ENCODE results near the gene LDLRAD3. TPM values are rescaled to one million over a fixed set of nuclear protein-coding genes. Genes with fewer than 3 reads are reported as not detected.

Gene LDLRAD3
- total RNA-seq, 1 donor from 2014 or later, result 21.6 TPM

- no peak for TF ChIP-seq CTCF (IDR thresholded peaks at IDR 0.05)
- H3K27me3 ChIP-seq, result no peaks in the 10 kb centered on the region
- H3K9me3 ChIP-seq, result no peaks in the 10 kb centered on the region
- no peak overlapping the region for H3K4me3 ChIP-seq
- H3K4me1 ChIP-seq, result peaks cover 0 to 2% of the 10 kb centered on the region in 2 donors
- intact Hi-C loops (cut with DNase I), result no loop called here
- DNase-seq (ENCODE audit: low spot score in 2 of 2), result no peak
- no peaks in the 10 kb centered on the region for H3K36me3 ChIP-seq
- H3K27ac ChIP-seq, result no peak overlapping the region
Measured at GRCh38 chr11:35938231-35938630, 5.6 kb upstream of the LDLRAD3 start.

GRCh38 chr11:35943309-35943708 lies 553 bp upstream of the LDLRAD3 start:
- Histone ChIP-seq H3K36me3 (no peaks in the 10 kb centered on the region), H3K27me3 (no peaks in the 10 kb centered on the region), H3K4me1 (peaks cover 0 to 3% of the 10 kb centered on the region in 2 donors), H3K9me3 (no peaks in the 10 kb centered on the region), H3K27ac (peak overlapping the region; percentile 35 to 43), H3K4me3 (peak overlapping the region; percentile 73 to 82)
- no peak for TF ChIP-seq CTCF (IDR thresholded peaks at IDR 0.05)
- no peak for DNase-seq (ENCODE audit: low spot score in 2 of 2)
- intact Hi-C loops (cut with DNase I), result loop anchor here (5.0 to 10.0 kb wide), 3 partner anchors 64 to 329 kb away; partner anchors contain the start of gene FJX1

GRCh38 chr11:35944503-35945136 lies 758 bp downstream of the LDLRAD3 start:
- peak overlapping the region; percentile 73 to 82 for H3K4me3 ChIP-seq
- H3K9me3 ChIP-seq, result no peaks in the 10 kb centered on the region
- intact Hi-C loops (cut with DNase I), result loop anchor here (5.0 to 10.0 kb wide), 3 partner anchors 63 to 330 kb away; partner anchors contain the start of gene FJX1
- peak in 1 of 2 donors; percentile 64 for DNase-seq (ENCODE audit: low spot score in 2 of 2)
- no peaks in the 10 kb centered on the region for H3K27me3 ChIP-seq
- TF ChIP-seq CTCF (IDR thresholded peaks at IDR 0.05), result no peak
- no peaks in the 10 kb centered on the region for H3K36me3 ChIP-seq
- H3K27ac ChIP-seq, result peak overlapping the region; percentile 15 to 38
- peaks cover 0 to 3% of the 10 kb centered on the region in 2 donors for H3K4me1 ChIP-seq

GRCh38 chr11:35945137-35945518 lies 1.3 kb downstream of the LDLRAD3 start:
- intact Hi-C loops (cut with DNase I), result loop anchor here (10.0 kb wide), 2 partner anchors 320 to 330 kb away; partner anchors contain the start of gene FJX1
- Histone ChIP-seq H3K4me3 (peak overlapping the region; percentile 73 to 82), H3K4me1 (peaks cover 0 to 3% of the 10 kb centered on the region in 2 donors), H3K36me3 (no peaks in the 10 kb centered on the region), H3K27ac (peak overlapping the region; percentile 15 to 38), H3K9me3 (no peaks in the 10 kb centered on the region), H3K27me3 (no peaks in the 10 kb centered on the region)
- TF ChIP-seq CTCF (IDR thresholded peaks at IDR 0.05), result no peak
- DNase-seq (ENCODE audit: low spot score in 2 of 2), result no peak

GRCh38 chr11:35946766-35947165 lies 2.9 kb downstream of the LDLRAD3 start:
- Histone ChIP-seq H3K27ac (no peak overlapping the region), H3K27me3 (no peaks in the 10 kb centered on the region), H3K9me3 (no peaks in the 10 kb centered on the region), H3K4me1 (peaks cover 0 to 3% of the 10 kb centered on the region in 2 donors), H3K36me3 (no peaks in the 10 kb centered on the region), H3K4me3 (no peak overlapping the region)
- no peak for DNase-seq (ENCODE audit: low spot score in 2 of 2)
- TF ChIP-seq CTCF (IDR thresholded peaks at IDR 0.05), result no peak
- intact Hi-C loops (cut with DNase I), result loop anchor here (10.0 kb wide), 2 partner anchors 318 to 332 kb away; partner anchors contain the start of gene FJX1
